ENCODE results near the gene MSL2.

The MSL2 gene

DNA sequence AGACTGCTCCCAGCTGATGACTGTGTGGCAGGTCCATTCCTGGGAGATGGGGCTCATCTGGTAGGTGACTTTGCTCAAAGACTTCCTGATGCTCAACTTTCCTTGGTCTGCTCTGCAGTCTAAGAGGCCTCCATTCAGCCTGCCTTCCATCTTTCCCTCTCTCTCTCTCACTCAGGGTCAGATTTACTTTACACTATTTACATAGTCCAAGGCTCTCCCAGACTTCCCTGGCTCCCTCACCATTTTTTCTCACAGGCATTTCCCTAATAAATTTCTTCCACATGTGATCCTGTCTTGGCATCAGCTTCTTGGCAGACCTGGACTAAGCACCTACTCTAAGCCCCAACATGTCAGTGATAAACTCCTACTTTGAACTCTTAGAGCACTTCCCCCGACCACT lies 41.0 kb upstream of the MSL2 start:
- H2AFZ ChIP-seq (ENCODE audit: low read length) = no peak overlapping the region
- no peak overlapping the region for H3K4me3 ChIP-seq (ENCODE audit: low read length in 2 of 2)
- no peak overlapping the region for H3K18ac ChIP-seq (ENCODE audit: low read length)
- H3K9me3 ChIP-seq (replicated peaks in 1 of 2; ENCODE audit: control insufficient read depth in 2 of 2, insufficient read depth in 1 of 2, low read depth in 1 of 2, low read length in 2 of 2) = no peaks in the 10 kb centered on the region
- H3K79me1 ChIP-seq (ENCODE audit: low read depth, low read length) = no peaks in the 10 kb centered on the region
- no peak overlapping the region for H2AK5ac ChIP-seq (ENCODE audit: low read depth, low read length)
- DNase-seq (ENCODE audit: low spot score) = no peak
- H4K91ac ChIP-seq (ENCODE audit: low read depth, low read length, poor library complexity) = no peak overlapping the region
- no peak overlapping the region for H3K27ac ChIP-seq (replicated peaks; ENCODE audit: low read length)
- WGBS, 2 donors (ENCODE audit: extremely low coverage in 2 of 2, insufficient read length in 2 of 2, insufficient replicate concordance in 1 of 2) = no CpG with 5 or more reads among the region's 1 CpG
- no peaks in the 10 kb centered on the region for H3K4me1 ChIP-seq (ENCODE audit: control insufficient read depth in 2 of 2, insufficient read depth in 1 of 2, low read depth in 1 of 2, low read length in 2 of 2)
- no peaks in the 10 kb centered on the region for H3K27me3 ChIP-seq (ENCODE audit: control insufficient read depth in 3 of 3, insufficient read depth in 3 of 3, low read depth in 1 of 3, low read length in 3 of 3)
- no peak overlapping the region for H2BK15ac ChIP-seq (ENCODE audit: low read length)
- no peak overlapping the region for H3K4ac ChIP-seq (ENCODE audit: low read length)
- no peak overlapping the region for H2BK120ac ChIP-seq (ENCODE audit: low read depth, low read length)
- H3K4me2 ChIP-seq (ENCODE audit: insufficient read depth, low read length, poor library complexity, severe bottlenecking) = no peak overlapping the region
- H3K23ac ChIP-seq (ENCODE audit: low read depth, low read length, poor library complexity) = no peak overlapping the region
- H4K8ac ChIP-seq (ENCODE audit: low read depth, low read length) = no peak overlapping the region
- H3K14ac ChIP-seq (ENCODE audit: low read length) = no peak overlapping the region
- no peak overlapping the region for H3K9ac ChIP-seq (ENCODE audit: low read depth, low read length, poor library complexity)
- H3K36me3 ChIP-seq (replicated peaks in 1 of 2; ENCODE audit: control insufficient read depth in 2 of 2, insufficient read depth in 2 of 2, low read length in 2 of 2) = no peaks in the 10 kb centered on the region
- H2BK12ac ChIP-seq (ENCODE audit: low read length) = no peak overlapping the region
- H2BK5ac ChIP-seq (ENCODE audit: low read length) = no peak overlapping the region

DNA sequence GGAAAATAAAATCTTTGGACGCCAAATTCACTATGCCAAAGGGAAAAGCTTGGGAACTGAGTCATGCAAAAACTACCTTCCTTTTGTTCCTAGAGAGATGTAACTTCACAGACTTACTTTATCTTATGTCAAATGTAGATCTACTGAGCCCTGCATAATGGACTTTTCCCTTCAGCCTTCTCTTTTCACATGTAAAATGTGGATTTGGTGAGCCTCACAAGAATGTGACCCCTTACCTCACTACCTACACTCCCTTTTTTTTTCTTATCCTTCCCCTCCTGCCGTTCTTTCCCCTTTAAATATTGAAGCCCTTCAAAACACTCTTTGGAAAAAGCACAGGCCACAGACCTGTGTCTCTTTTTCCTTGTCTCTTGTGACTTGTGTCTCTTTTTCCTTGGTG lies 40.0 kb upstream of the MSL2 start:
- no peak overlapping the region for H4K91ac ChIP-seq (ENCODE audit: low read depth, low read length, poor library complexity)
- no peak overlapping the region for H3K14ac ChIP-seq (ENCODE audit: low read length)
- no peak overlapping the region for H2BK5ac ChIP-seq (ENCODE audit: low read length)
- WGBS, 2 donors (ENCODE audit: extremely low coverage in 2 of 2, insufficient read length in 2 of 2, insufficient replicate concordance in 1 of 2) = no CpG with 5 or more reads among the region's 2 CpGs
- H3K36me3 ChIP-seq (replicated peaks in 1 of 2; ENCODE audit: control insufficient read depth in 2 of 2, insufficient read depth in 2 of 2, low read length in 2 of 2) = no peaks in the 10 kb centered on the region
- no peak overlapping the region for H2AFZ ChIP-seq (ENCODE audit: low read length)
- H3K79me1 ChIP-seq (ENCODE audit: low read depth, low read length) = no peaks in the 10 kb centered on the region
- H3K4me2 ChIP-seq (ENCODE audit: insufficient read depth, low read length, poor library complexity, severe bottlenecking) = no peak overlapping the region
- DNase-seq (ENCODE audit: low spot score) = no peak
- H3K4me3 ChIP-seq (ENCODE audit: low read length in 2 of 2) = no peak overlapping the region
- H2AK5ac ChIP-seq (ENCODE audit: low read depth, low read length) = no peak overlapping the region
- H3K4me1 ChIP-seq (ENCODE audit: control insufficient read depth in 2 of 2, insufficient read depth in 1 of 2, low read depth in 1 of 2, low read length in 2 of 2) = no peaks in the 10 kb centered on the region
- H3K9me3 ChIP-seq (replicated peaks in 1 of 2; ENCODE audit: control insufficient read depth in 2 of 2, insufficient read depth in 1 of 2, low read depth in 1 of 2, low read length in 2 of 2) = no peaks in the 10 kb centered on the region
- no peak overlapping the region for H3K27ac ChIP-seq (replicated peaks; ENCODE audit: low read length)
- no peak overlapping the region for H2BK12ac ChIP-seq (ENCODE audit: low read length)
- no peak overlapping the region for H3K4ac ChIP-seq (ENCODE audit: low read length)
- H3K18ac ChIP-seq (ENCODE audit: low read length) = no peak overlapping the region
- H3K9ac ChIP-seq (ENCODE audit: low read depth, low read length, poor library complexity) = no peak overlapping the region
- no peak overlapping the region for H3K23ac ChIP-seq (ENCODE audit: low read depth, low read length, poor library complexity)
- H4K8ac ChIP-seq (ENCODE audit: low read depth, low read length) = no peak overlapping the region
- H2BK120ac ChIP-seq (ENCODE audit: low read depth, low read length) = no peak overlapping the region
- no peaks in the 10 kb centered on the region for H3K27me3 ChIP-seq (ENCODE audit: control insufficient read depth in 3 of 3, insufficient read depth in 3 of 3, low read depth in 1 of 3, low read length in 3 of 3)
- no peak overlapping the region for H2BK15ac ChIP-seq (ENCODE audit: low read length)

DNA sequence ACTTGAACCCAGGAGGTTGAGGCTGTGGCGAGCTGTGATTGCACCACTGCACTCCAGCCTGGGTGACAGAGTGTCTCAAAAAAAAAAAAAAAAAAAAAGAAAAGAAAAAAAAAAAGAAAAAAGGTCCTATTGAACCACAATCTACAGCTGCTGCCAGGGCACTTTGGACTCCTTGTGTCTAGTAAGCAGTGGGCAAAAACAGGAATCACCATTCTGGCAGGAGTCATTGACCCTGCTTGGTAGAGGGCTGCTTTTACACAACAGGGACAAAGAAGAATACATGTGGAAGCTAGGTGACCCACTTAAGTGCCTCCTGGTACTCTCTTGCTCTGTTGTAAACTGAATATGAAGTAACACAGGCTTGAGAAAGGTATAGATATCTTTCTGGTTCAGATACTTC lies 39.4 kb upstream of the MSL2 start:
- no peak overlapping the region for H2BK120ac ChIP-seq (ENCODE audit: low read depth, low read length)
- H3K36me3 ChIP-seq (replicated peaks in 1 of 2; ENCODE audit: control insufficient read depth in 2 of 2, insufficient read depth in 2 of 2, low read length in 2 of 2) = no peaks in the 10 kb centered on the region
- no peak overlapping the region for H3K27ac ChIP-seq (replicated peaks; ENCODE audit: low read length)
- H3K79me1 ChIP-seq (ENCODE audit: low read depth, low read length) = no peaks in the 10 kb centered on the region
- no peak overlapping the region for H2BK15ac ChIP-seq (ENCODE audit: low read length)
- H3K23ac ChIP-seq (ENCODE audit: low read depth, low read length, poor library complexity) = no peak overlapping the region
- DNase-seq (ENCODE audit: low spot score) = no peak
- no peaks in the 10 kb centered on the region for H3K4me1 ChIP-seq (ENCODE audit: control insufficient read depth in 2 of 2, insufficient read depth in 1 of 2, low read depth in 1 of 2, low read length in 2 of 2)
- no peak overlapping the region for H3K4ac ChIP-seq (ENCODE audit: low read length)
- no peak overlapping the region for H2BK12ac ChIP-seq (ENCODE audit: low read length)
- H3K14ac ChIP-seq (ENCODE audit: low read length) = no peak overlapping the region
- WGBS, 2 donors (ENCODE audit: extremely low coverage in 2 of 2, insufficient read length in 2 of 2, insufficient replicate concordance in 1 of 2) = no CpG with 5 or more reads among the region's 1 CpG
- H3K4me2 ChIP-seq (ENCODE audit: insufficient read depth, low read length, poor library complexity, severe bottlenecking) = no peak overlapping the region
- no peak overlapping the region for H4K91ac ChIP-seq (ENCODE audit: low read depth, low read length, poor library complexity)
- H2BK5ac ChIP-seq (ENCODE audit: low read length) = no peak overlapping the region
- no peak overlapping the region for H2AK5ac ChIP-seq (ENCODE audit: low read depth, low read length)
- H2AFZ ChIP-seq (ENCODE audit: low read length) = no peak overlapping the region
- H4K8ac ChIP-seq (ENCODE audit: low read depth, low read length) = no peak overlapping the region
- no peak overlapping the region for H3K18ac ChIP-seq (ENCODE audit: low read length)
- no peaks in the 10 kb centered on the region for H3K9me3 ChIP-seq (replicated peaks in 1 of 2; ENCODE audit: control insufficient read depth in 2 of 2, insufficient read depth in 1 of 2, low read depth in 1 of 2, low read length in 2 of 2)
- no peaks in the 10 kb centered on the region for H3K27me3 ChIP-seq (ENCODE audit: control insufficient read depth in 3 of 3, insufficient read depth in 3 of 3, low read depth in 1 of 3, low read length in 3 of 3)
- no peak overlapping the region for H3K4me3 ChIP-seq (ENCODE audit: low read length in 2 of 2)
- no peak overlapping the region for H3K9ac ChIP-seq (ENCODE audit: low read depth, low read length, poor library complexity)

DNA sequence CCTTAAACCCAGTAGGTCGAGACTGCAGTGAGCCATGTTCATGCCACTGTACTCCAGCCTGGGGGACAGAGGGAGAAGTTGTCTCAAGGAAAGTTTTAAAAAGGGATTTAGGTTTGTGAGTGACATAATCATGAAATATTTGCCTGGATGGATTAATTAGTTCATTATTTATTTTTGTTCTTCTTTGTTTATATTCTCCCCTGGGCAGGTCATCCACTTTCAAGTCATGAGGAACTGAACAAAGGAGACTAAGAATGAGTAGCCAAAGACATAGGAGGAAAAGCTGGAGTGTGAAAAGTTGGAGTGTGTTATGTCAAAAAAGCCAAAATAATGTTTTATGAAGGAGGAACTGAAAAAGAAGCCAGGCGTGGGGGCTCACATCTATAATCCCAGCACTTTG lies 36.3 kb upstream of the MSL2 start:
- Histone ChIP-seq H3K9me3 (replicated peaks in 1 of 2; ENCODE audit: control insufficient read depth in 2 of 2, insufficient read depth in 1 of 2, low read depth in 1 of 2, low read length in 2 of 2) (no peaks in the 10 kb centered on the region), H3K36me3 (replicated peaks in 1 of 2; ENCODE audit: control insufficient read depth in 2 of 2, insufficient read depth in 2 of 2, low read length in 2 of 2) (no peaks in the 10 kb centered on the region), H2BK5ac (ENCODE audit: low read length) (no peak overlapping the region), H2AK5ac (ENCODE audit: low read depth, low read length) (no peak overlapping the region), H3K79me1 (ENCODE audit: low read depth, low read length) (no peaks in the 10 kb centered on the region), H3K9ac (ENCODE audit: low read depth, low read length, poor library complexity) (no peak overlapping the region), H3K23ac (ENCODE audit: low read depth, low read length, poor library complexity) (no peak overlapping the region), H3K4me3 (ENCODE audit: low read length in 2 of 2) (no peak overlapping the region), H3K18ac (ENCODE audit: low read length) (no peak overlapping the region), H2BK120ac (ENCODE audit: low read depth, low read length) (no peak overlapping the region), H2BK12ac (ENCODE audit: low read length) (no peak overlapping the region), H3K4ac (ENCODE audit: low read length) (no peak overlapping the region), H2BK15ac (ENCODE audit: low read length) (no peak overlapping the region), H4K91ac (ENCODE audit: low read depth, low read length, poor library complexity) (no peak overlapping the region), H3K27me3 (ENCODE audit: control insufficient read depth in 3 of 3, insufficient read depth in 3 of 3, low read depth in 1 of 3, low read length in 3 of 3) (no peaks in the 10 kb centered on the region), H3K14ac (ENCODE audit: low read length) (no peak overlapping the region), H3K27ac (replicated peaks; ENCODE audit: low read length) (no peak overlapping the region), H3K4me2 (ENCODE audit: insufficient read depth, low read length, poor library complexity, severe bottlenecking) (no peak overlapping the region), H3K4me1 (ENCODE audit: control insufficient read depth in 2 of 2, insufficient read depth in 1 of 2, low read depth in 1 of 2, low read length in 2 of 2) (no peaks in the 10 kb centered on the region), H2AFZ (ENCODE audit: low read length) (no peak overlapping the region), H4K8ac (ENCODE audit: low read depth, low read length) (no peak overlapping the region)
- WGBS, 2 donors (ENCODE audit: extremely low coverage in 2 of 2, insufficient read length in 2 of 2, insufficient replicate concordance in 1 of 2) = no CpG with 5 or more reads among the region's 2 CpGs
- DNase-seq (ENCODE audit: low spot score) = no peak

Measured in neuronal stem cell (in vitro differentiated cells).